Measurements from ENCODE around the gene CA11. TPM values are rescaled to one million over a fixed set of nuclear protein-coding genes. Genes with fewer than 3 reads are reported as not detected.

CA11 gene
- total RNA-seq, 1 donor from 2014 or later, result 12.6 TPM

DNA sequence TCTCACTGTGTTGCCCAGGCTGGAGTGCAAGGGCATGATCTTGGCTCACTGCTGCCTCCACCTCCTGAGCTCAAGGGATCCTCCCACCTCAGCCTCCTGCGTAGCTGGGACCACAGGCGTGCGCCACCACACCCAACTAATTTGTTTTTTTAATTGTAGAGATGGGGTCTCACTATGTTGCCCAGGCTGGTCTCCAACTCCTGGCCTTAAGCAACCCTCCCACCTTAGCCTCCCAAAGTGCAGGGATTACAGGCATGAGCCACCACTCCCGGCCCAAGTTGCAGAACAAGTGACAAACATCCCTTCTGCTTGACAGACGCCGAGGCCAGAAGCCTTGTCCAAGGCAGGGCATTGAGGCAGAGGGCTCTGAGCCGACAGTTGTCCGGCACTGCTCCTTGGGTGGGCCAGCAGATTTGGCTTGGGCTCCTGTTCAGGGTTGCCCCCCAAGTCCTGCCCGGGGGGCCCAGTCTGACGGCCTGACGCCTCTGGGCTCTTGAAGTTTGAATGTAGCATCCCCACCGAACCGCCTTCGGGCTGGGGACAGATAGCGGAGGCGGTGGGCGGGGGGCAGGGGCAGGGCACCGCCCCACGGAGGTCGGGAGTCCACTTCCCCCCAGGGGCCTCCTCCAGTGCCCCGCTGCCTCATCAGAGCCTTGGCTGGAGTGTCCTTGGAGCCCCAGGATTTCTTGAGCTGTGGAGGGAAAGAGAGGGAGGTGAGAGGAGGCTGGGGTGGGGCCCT, 45.1 kb downstream of the CA11 start:
- no peak for TF ChIP-seq EZH2phosphoT487 (IDR thresholded peaks at IDR 0.05)
- no peak for TF ChIP-seq CTCF (IDR thresholded peaks at IDR 0.05)
- no peak for TF ChIP-seq EZH2 (IDR thresholded peaks at IDR 0.05)
- Mint-ChIP-seq H3K9me3 (no peaks in the 10 kb centered on the region), H3K4me1 (peaks cover 4% of the 10 kb centered on the region), H3K27me3 (ENCODE audit: insufficient read depth, low read depth) (peaks cover 4% of the 10 kb centered on the region), H3K36me3 (no peaks in the 10 kb centered on the region), H3K4me3 (no peak overlapping the region), H3K27ac (no peak overlapping the region)
- no peaks in the 10 kb centered on the region for H3K36me3 ChIP-seq
- no peaks in the 10 kb centered on the region for H3K79me2 ChIP-seq (ENCODE audit: low read depth)
- no peak for DNase-seq (ENCODE audit: low spot score)
- no peak overlapping the region for H3K4me3 ChIP-seq
- no peaks in the 10 kb centered on the region for H4K20me1 ChIP-seq (ENCODE audit: low read depth)
- no peaks in the 10 kb centered on the region for H3K27me3 ChIP-seq
- H3F3A ChIP-seq (ENCODE audit: low read depth), result no peaks in the 10 kb centered on the region
- no peaks in the 10 kb centered on the region for H3K9me3 ChIP-seq (ENCODE audit: low read depth)
- no peak overlapping the region for H3K4me2 ChIP-seq
- H2AFZ ChIP-seq (replicated peaks), result no peak overlapping the region
- H3K27ac ChIP-seq, result no peak overlapping the region
- H3K4me1 ChIP-seq, result no peaks in the 10 kb centered on the region
- no peak overlapping the region for H3K9ac ChIP-seq

DNA sequence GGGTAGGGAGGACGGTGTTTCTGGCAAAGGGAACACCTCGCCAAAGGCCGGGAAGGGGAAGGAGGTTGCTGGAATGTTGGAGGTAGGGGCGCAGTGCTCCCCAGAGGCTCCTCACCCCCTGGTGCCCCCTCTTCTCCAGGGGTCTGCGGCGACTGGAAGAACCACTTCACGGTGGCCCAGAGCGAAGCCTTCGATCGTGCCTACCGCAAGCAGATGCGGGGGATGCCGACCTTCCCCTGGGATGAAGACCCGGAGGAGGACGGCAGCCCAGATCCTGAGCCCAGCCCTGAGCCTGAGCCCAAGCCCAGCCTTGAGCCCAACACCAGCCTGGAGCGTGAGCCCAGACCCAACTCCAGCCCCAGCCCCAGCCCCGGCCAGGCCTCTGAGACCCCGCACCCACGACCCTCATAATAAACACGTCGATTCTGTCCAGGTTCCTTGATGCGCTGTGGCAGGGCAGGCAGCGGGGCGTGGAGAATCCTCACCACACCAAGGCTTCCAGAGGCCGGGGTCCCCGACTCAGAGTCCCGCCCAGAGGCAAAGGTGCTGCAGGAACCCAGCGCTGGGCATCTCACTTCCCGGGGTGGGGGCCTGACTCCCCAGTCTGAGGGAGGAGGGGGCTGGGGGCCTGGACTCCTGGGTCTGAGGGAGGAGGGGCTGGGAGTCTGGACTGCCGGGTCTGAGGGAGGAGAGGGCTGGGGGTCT, 46.8 kb downstream of the CA11 start:
- Histone ChIP-seq H3K36me3 (no peaks in the 10 kb centered on the region), H3K9ac (no peak overlapping the region), H4K20me1 (ENCODE audit: low read depth) (no peaks in the 10 kb centered on the region), H3K4me3 (no peak overlapping the region), H3K27me3 (no peaks in the 10 kb centered on the region), H3F3A (ENCODE audit: low read depth) (no peaks in the 10 kb centered on the region), H3K79me2 (ENCODE audit: low read depth) (no peaks in the 10 kb centered on the region), H3K27ac (no peak overlapping the region), H3K4me1 (no peaks in the 10 kb centered on the region), H3K4me2 (no peak overlapping the region), H2AFZ (replicated peaks) (no peak overlapping the region), H3K9me3 (ENCODE audit: low read depth) (no peaks in the 10 kb centered on the region)
- Mint-ChIP-seq H3K9me3 (no peaks in the 10 kb centered on the region), H3K27me3 (ENCODE audit: insufficient read depth, low read depth) (peaks cover 7% of the 10 kb centered on the region), H3K36me3 (no peaks in the 10 kb centered on the region), H3K4me1 (peaks cover 4% of the 10 kb centered on the region), H3K27ac (no peak overlapping the region), H3K4me3 (no peak overlapping the region)
- no peak for DNase-seq (ENCODE audit: low spot score)
- TF ChIP-seq CTCF (IDR thresholded peaks at IDR 0.05), result no peak
- no peak for TF ChIP-seq EZH2phosphoT487 (IDR thresholded peaks at IDR 0.05)
- TF ChIP-seq EZH2 (IDR thresholded peaks at IDR 0.05), result no peak

- Mint-ChIP-seq H3K27ac (no peak overlapping the region), H3K4me3 (no peak overlapping the region), H3K9me3 (no peaks in the 10 kb centered on the region), H3K36me3 (no peaks in the 10 kb centered on the region), H3K4me1 (peaks cover 4% of the 10 kb centered on the region), H3K27me3 (ENCODE audit: insufficient read depth, low read depth) (peaks cover 7% of the 10 kb centered on the region)
- DNase-seq (ENCODE audit: low spot score), result no peak
- H3K9me3 ChIP-seq (ENCODE audit: low read depth), result no peaks in the 10 kb centered on the region
- H3K36me3 ChIP-seq, result no peaks in the 10 kb centered on the region
- H3K4me3 ChIP-seq, result no peak overlapping the region
- H3K4me1 ChIP-seq, result no peaks in the 10 kb centered on the region
- no peak for TF ChIP-seq EZH2phosphoT487 (IDR thresholded peaks at IDR 0.05)
- TF ChIP-seq CTCF (IDR thresholded peaks at IDR 0.05), result no peak
- no peak for TF ChIP-seq EZH2 (IDR thresholded peaks at IDR 0.05)
- no peak overlapping the region for H3K4me2 ChIP-seq
- no peak overlapping the region for H3K9ac ChIP-seq
- H4K20me1 ChIP-seq (ENCODE audit: low read depth), result no peaks in the 10 kb centered on the region
- no peaks in the 10 kb centered on the region for H3F3A ChIP-seq (ENCODE audit: low read depth)
- no peak overlapping the region for H2AFZ ChIP-seq (replicated peaks)
- no peaks in the 10 kb centered on the region for H3K79me2 ChIP-seq (ENCODE audit: low read depth)
- H3K27me3 ChIP-seq, result no peaks in the 10 kb centered on the region
- H3K27ac ChIP-seq, result no peak overlapping the region
These were observed 49.1 kb downstream of the CA11 start for GRCh38 chr19:48596679-48597465.

Measured in neural progenitor cell (in vitro differentiated cells).